GM19240 (cell line): ENCODE results near the gene CDK2.
"Not testable (repeated sequence)": the region's sequence is repeated elsewhere in the genome, so short reads cannot be mapped to it uniquely, and the experiment has no call there.

Experiments
- DNase-seq: peaks from one replicate; pipeline ENCODE4 v3.0.0; 2011; ENCODE audit warnings: low spot score; ENCODE audit not compliant: insufficient read length

CDK2 gene

DNA sequence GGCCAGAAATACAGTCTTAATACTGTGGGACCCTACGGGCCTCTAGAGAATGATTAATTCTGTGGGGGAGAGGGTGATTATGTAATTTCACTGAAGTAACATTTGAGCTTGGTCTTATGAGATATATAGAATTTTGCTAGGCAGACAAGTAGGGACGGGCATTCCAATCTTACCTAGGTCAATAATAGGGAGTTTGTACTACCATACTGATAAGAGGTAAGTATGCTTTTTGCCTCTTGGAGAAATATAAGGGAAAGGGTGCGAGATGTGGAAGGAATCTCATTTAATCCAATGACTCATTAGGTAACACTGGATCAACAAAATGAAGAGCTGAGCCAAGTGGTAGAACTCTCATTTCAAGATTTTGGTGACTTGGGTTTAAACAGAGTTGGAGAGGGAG is 12.4 kb downstream of the CDK2 start:
- no peak for DNase-seq

- DNase-seq, result not testable (repeated sequence)
These were observed 15.3 kb downstream of the CDK2 start for GRCh38 chr12:55981882-55982281.

DNA sequence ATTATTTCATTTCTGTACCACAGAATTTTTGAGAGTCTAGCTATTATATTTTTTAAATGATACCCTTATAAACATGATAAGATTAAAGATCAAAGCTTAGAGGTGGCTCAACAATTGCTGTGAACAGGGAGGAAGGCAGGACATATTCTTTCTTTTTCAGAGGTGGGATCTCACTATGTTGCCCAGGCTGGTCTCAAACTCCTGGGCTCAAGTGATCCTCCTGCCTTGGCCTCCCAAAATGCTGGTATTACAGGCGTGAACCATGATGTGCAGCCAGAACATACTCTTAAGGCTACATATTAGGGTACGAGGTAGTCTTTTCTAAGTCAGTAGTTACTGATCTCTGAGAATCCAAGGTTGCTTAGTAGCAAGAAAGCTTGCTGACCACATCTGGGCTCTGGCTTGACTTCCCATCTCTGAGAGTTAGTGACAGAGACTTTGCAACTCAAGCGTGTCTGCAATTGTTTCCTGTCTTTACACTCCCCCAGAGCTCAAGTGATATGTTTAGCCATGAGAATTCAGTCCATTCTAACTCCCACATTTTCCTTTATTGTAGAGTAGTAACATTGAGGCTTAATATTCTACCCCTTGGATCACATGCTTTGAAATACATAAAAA is 15.8 kb downstream of the CDK2 start:
- DNase-seq, result no peak

- DNase-seq, result no peak
These were observed 16.7 kb downstream of the CDK2 start for GRCh38 chr12:55983232-55983842.

DNA sequence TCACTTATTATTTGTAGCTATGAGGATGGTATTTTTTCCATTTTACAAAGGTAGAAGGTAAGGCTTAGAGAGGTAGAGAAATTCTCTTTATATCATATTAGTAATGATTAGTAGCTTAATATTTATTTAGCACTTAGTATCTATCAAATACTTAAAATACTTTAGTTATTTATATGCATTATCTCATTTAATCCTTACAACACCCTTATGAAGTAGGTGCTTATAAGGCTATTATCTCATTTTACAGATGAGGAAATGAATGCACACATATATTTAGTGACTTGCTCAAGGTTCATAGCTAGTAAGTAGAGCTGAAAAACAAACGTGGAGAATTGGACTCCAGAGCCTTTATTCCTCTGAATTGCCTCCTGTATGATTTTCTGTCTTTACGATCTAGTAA is 18.2 kb downstream of the CDK2 start:
- DNase-seq, result no peak

- DNase-seq, result no peak
These were observed 18.7 kb downstream of the CDK2 start for GRCh38 chr12:55985341-55985740.

- DNase-seq, result not testable (repeated sequence)
These were observed 19.3 kb downstream of the CDK2 start for GRCh38 chr12:55985976-55986375.

DNA sequence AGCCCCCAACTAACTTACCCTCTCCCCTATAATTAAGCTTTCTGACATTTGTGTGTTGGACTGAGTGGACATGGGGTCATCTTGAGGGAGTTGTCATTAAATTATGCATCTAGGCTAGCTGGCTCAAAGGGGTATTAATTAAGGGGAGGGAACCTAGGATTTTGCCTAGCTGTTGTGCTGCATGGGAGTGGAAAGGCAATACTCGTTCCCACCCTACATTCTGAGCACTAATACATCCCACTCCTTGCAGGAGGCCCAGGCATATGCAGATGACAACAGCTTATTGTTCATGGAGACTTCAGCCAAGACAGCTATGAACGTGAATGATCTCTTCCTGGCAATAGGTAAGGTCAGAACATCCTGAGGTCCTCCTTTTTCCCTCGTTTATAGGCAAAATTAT is 24.5 kb downstream of the CDK2 start:
- DNase-seq, result no peak

GRCh38 chr12:55993230-55993853 is 26.7 kb downstream of the CDK2 start:
- no peak for DNase-seq

GRCh38 chr12:55995366-55995765 is 28.7 kb downstream of the CDK2 start:
- DNase-seq, result no peak

GRCh38 chr12:55996201-55996714 is 29.6 kb downstream of the CDK2 start:
- peak; percentile 43 for DNase-seq

DNA sequence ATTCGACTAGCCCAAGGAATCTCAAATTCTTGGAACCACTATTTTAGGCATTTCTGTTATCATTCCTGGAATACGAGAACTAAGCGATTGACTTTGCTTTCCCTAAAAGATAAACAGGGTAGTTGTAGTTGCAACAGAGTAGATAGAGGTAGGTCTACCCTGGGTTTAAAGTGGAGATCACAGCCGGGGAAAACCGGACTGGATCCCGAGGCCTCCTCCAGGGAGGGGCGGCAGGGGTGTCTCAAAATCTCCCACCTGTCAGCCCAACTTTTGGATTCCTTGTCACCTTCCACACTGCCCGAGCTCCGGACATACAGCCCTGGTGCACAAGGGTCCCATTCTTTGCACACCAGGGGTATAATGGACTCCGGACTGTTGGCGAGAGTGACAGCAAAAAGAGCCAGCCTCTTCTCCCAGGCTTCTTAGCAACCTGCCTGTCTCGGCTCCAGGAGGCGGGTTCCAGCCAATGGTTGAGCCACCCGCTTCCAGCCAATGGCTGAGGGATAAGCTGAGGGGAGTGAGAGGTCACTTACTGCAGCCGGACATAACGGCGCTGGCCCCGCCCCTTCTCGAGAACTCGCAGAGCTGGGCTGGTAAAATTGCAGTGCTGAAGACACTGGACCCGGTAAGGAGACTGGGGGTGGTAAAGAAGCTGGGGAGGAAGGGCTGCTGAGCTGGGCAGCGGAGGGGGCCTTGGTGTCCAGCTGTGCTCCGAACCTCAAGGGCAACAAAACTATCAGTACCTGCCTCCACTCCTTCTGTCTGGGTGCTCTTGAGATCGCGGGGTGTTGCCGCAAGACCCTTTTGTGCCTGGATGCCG is 30.3 kb downstream of the CDK2 start, which contains the start of gene SUOX:
TSS of gene SUOX (plus strand) at position 562 of the 820 bp plus-strand sequence. CDS start 4,946 bp downstream, outside the sequence.
- peak; percentile 100 for DNase-seq

DNA sequence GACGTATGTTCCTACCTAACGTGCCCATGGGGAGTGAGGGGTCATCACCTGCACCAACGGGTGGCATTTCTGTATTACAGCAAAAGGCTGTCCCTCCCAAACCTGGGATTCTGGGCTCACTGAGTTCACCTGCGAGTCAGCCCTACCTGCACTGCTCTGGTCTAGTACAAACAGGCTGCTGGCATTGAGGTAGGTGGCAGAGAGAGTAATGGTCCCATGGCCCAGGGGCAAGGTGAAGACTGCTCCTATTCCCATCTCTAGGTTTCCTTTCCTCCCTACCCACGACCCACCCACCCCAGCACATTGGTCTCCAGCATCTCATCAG is 30.9 kb downstream of the CDK2 start:
- DNase-seq, result no peak

DNA sequence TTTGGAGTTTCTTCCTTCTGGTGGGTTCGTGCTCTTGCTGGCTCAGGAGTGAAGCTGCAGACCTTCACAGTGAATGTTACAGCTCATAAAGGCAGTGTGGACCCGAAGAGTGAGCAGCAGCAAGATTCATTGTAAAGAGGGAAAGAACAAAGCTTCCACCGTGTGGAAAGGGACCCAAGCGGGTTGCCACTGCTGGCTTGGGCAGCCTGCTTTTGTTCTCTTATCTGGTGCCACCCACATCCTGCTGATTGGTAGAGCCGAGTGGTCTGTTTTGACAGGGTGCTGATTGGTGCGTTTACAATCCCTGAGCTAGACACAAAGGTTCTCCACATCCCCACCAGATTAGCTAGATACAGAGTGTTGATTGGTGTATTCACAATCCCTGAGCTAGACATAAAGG is 32.9 kb downstream of the CDK2 start:
- DNase-seq, result not testable (repeated sequence)

DNA sequence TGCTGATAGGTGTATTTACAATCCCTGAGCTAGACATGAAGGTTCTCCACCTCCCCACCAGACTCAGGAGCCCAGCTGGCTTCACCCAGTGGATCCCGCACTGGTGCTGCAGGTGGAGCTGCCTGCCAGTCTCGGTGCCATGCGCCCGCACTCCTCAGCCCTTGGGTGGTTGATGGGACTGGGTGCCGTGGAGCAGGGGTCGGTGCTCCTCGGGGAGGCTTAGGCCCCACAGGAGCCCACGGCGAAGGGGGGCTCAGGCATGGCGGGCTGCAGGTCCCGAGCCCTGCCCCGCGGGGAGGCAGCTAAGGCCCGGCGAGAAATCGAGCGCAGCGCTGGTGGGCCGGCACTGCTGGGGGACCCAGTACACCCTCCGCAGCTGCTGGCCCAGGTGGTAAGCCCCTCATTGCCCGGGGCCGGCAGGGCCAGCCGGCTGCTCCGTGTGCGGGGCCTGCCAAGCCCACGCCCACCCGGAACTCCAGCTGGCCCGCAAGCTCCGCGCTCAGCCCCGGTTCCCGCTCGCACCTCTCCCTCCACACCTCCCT is 33.4 kb downstream of the CDK2 start:
- not testable (repeated sequence) for DNase-seq

DNA sequence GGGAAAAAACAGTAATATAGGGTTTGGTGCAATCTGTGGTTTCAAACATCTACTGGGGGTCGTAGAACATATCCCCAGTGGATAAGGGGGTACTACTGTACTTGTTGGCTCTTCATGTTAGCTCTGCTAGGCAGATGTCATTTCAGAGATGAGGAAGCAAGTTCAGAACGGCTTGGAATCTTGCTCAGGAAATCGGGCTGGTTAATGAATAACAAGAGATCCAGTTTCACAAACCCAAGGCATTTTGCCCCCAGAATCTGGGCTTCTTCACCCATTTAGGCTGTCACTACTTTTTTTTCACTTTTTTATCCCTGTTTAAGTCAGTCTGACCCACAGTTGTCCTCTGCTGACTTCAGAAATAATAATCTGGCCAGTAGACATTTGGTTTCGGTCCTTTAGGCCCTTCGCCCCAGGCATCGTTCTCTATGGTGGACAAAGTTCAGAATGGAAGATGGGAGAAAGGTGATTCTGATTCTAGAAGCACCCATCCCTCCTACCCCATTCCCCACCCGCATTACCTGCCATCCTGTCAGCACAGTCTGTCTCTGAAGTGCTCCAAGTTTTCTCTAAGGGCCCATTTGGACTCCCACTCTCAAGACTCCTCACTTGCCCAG is 35.0 kb downstream of the CDK2 start:
- no peak for DNase-seq

GRCh38 chr12:56003376-56003775 is 36.7 kb downstream of the CDK2 start:
- not testable (repeated sequence) for DNase-seq

GRCh38 chr12:56004211-56004610 is 37.6 kb downstream of the CDK2 start:
- DNase-seq, result no peak

- DNase-seq, result peak; percentile 78
These were observed 41.2 kb downstream of the CDK2 start for GRCh38 chr12:56007564-56008559.

GRCh38 chr12:56010111-56010570 is 43.5 kb downstream of the CDK2 start:
- no peak for DNase-seq
